SH-SY5Y (cell line): ENCODE results near the gene MORN4.

ENCODE experiments used
- GATA2 ChIP-seq: IDR thresholded peaks from 2 replicates; pipeline ENCODE4 v1.6.1; 2011; ENCODE audit warnings: mild to moderate bottlenecking, low read depth, low read length
- GATA3 ChIP-seq: IDR thresholded peaks from 2 replicates; pipeline ENCODE4 v1.6.1; 2011; ENCODE audit warnings: low read depth, mild to moderate bottlenecking, low read length, moderate library complexity

DNA sequence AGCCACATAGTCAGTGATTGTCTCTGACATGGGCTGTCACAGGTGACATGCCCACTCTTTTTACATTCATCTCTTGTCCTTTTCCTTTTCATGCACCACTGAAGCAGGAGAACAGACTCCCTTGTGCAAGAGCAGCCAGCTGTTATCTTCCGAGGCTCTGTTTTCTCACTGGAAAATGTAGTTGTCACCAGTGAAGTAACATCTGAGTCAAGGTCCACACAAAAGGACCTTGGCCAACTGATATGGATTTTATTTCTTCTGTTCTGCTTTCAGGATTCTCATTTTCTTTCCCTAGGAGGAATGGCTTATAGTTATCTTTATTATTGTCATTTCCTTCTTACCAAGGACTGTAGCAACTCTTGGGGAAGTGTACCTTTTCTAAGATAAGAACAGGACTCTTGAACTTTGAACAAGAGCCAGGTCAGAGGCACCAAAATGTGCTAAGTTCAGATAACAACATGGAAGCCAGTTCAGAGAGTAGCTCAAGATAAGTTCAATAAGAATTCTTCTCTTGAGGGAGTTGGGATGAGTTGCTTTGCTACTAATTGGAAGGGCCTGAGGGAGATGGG is 31.1 kb upstream of the MORN4 start:
- TF ChIP-seq GATA2, result no peak
- TF ChIP-seq GATA3, result no peak
